GM23338 (cell line): ENCODE results near the gene CNTNAP5. TPM values are rescaled to one million over a fixed set of nuclear protein-coding genes. Genes with fewer than 3 reads are reported as not detected.

Experiments used
- ATAC-seq: fragments of 200-7000 bp; cut with Tn5 transposase; 3 replicates; pipeline ENCODE4 v1.9.1; 2020
- DNase-seq: peaks from one replicate; pipeline ENCODE4 v3.0.0-alpha.2; 2015; ENCODE audit warnings: low spot score
- H2AFZ ChIP-seq: fragments of 200-600 bp; sonication (generic); 2 replicates; pipeline ENCODE4 v1.8.0; 2016; ENCODE audit warnings: antibody characterized with exemption, mild to moderate bottlenecking, moderate library complexity
- H3F3A ChIP-seq: fragments of 200-600 bp; sonication (generic); replicated peaks from 2 replicates; pipeline ENCODE4 v1.8.0; 2017; ENCODE audit warnings: antibody characterized with exemption, mixed run types, low read depth
- H3K27ac ChIP-seq: fragments of 200-600 bp; sonication (generic); 2 replicates; pipeline ENCODE4 v1.6.1; 2016; ENCODE audit warnings: low read depth
- H3K27me3 ChIP-seq: fragments of 200-600 bp; sonication (generic); 2 replicates; pipeline ENCODE4 v1.8.0; 2016; ENCODE audit warnings: mild to moderate bottlenecking, mixed run types, moderate library complexity; ENCODE audit not compliant: insufficient read depth
- H3K36me3 ChIP-seq: fragments of 200-600 bp; sonication (generic); 2 replicates; pipeline ENCODE4 v1.8.0; 2016; ENCODE audit warnings: mild to moderate bottlenecking; ENCODE audit not compliant: insufficient read depth
- H3K4me1 ChIP-seq: fragments of 200-600 bp; sonication (generic); 2 replicates; pipeline ENCODE4 v1.8.0; 2016; ENCODE audit warnings: mild to moderate bottlenecking, moderate library complexity; ENCODE audit not compliant: insufficient read depth
- H3K4me2 ChIP-seq: fragments of 200-600 bp; sonication (generic); 2 replicates; pipeline ENCODE4 v1.7.1; 2017; ENCODE audit warnings: mixed run types
- H3K4me3 ChIP-seq: fragments of 200-600 bp; sonication (generic); 2 replicates; pipeline ENCODE4 v1.6.1; 2016; ENCODE audit warnings: mixed run types
- H3K79me2 ChIP-seq: fragments of 200-600 bp; sonication (generic); replicated peaks from 2 replicates; pipeline ENCODE4 v1.8.0; 2017; ENCODE audit warnings: mild to moderate bottlenecking; ENCODE audit not compliant: insufficient read depth
- H3K9me2 ChIP-seq: fragments of 200-600 bp; sonication (generic); 2 replicates; pipeline ENCODE4 v1.8.0; 2017; ENCODE audit not compliant: insufficient read depth
- H4K20me1 ChIP-seq: fragments of 200-600 bp; sonication (generic); replicated peaks from 2 replicates; pipeline ENCODE4 v1.8.0; 2017; ENCODE audit warnings: mild to moderate bottlenecking; ENCODE audit not compliant: insufficient read depth
- H3K27ac Mint-ChIP-seq: 2 replicates; pipeline ENCODE4 v1.8.0; 2020; ENCODE audit warnings: inconsistent platforms, mild to moderate bottlenecking, moderate library complexity, mixed read lengths
- H3K27me3 Mint-ChIP-seq: 3 replicates; pipeline ENCODE4 v1.8.0; 2022; ENCODE audit warnings: low read depth, mild to moderate bottlenecking, moderate library complexity, mixed read lengths, inconsistent platforms; ENCODE audit not compliant: insufficient read depth, poor library complexity
- H3K36me3 Mint-ChIP-seq: 3 replicates; pipeline ENCODE4 v1.8.0; 2021; ENCODE audit warnings: low read depth, mild to moderate bottlenecking, inconsistent platforms, moderate library complexity, mixed read lengths
- H3K4me1 Mint-ChIP-seq: 3 replicates; pipeline ENCODE4 v1.8.0; 2020; ENCODE audit warnings: mild to moderate bottlenecking, inconsistent platforms, mixed read lengths
- H3K4me3 Mint-ChIP-seq: 3 replicates; pipeline ENCODE4 v1.8.0; 2021; ENCODE audit warnings: moderate library complexity, mild to moderate bottlenecking, inconsistent platforms, mixed read lengths
- H3K9me3 Mint-ChIP-seq: 3 replicates; pipeline ENCODE4 v1.8.0; 2020; ENCODE audit warnings: moderate library complexity, mild to moderate bottlenecking, inconsistent platforms, mixed read lengths
- CREB1 ChIP-seq: fragments of 250-450 bp; sonication (Bioruptor Pico); IDR thresholded peaks from 2 replicates; pipeline ENCODE4 v1.5.0; 2020; ENCODE audit warnings: low read depth, mild to moderate bottlenecking, moderate library complexity
- CTCF ChIP-seq, 2 experiments: fragments of 200-600 bp in 1 of 2; sonication (generic) in 1 of 2; conservative IDR thresholded peaks; 2 replicates each; pipeline versions ENCODE4 v1.5.1 to v1.6.1; 2016 to 2017; ENCODE audit warnings: antibody characterized with exemption in 2 of 2, low read depth in 2 of 2, mild to moderate bottlenecking in 2 of 2, moderate library complexity in 1 of 2
- ETS1 ChIP-seq: IDR thresholded peaks from 2 replicates; pipeline ENCODE4 v1.6.1; 2016; ENCODE audit warnings: antibody characterized with exemption
- EZH2 ChIP-seq: fragments of 200-600 bp; sonication (generic); IDR thresholded peaks from one replicate; pipeline ENCODE4 v1.8.0; 2017; ENCODE audit warnings: antibody characterized with exemption, mild to moderate bottlenecking, low read depth; ENCODE audit not compliant: unreplicated experiment
- EZH2phosphoT487 ChIP-seq: fragments of 200-600 bp; sonication (generic); IDR thresholded peaks from one replicate; pipeline ENCODE4 v1.8.1; 2018; ENCODE audit warnings: antibody characterized with exemption; ENCODE audit not compliant: unreplicated experiment
- JUNB ChIP-seq: IDR thresholded peaks from one replicate; pipeline ENCODE4 v1.6.1; 2016; ENCODE audit warnings: antibody characterized with exemption; ENCODE audit not compliant: unreplicated experiment
- POLR2AphosphoS5 ChIP-seq: IDR thresholded peaks from 2 replicates; pipeline ENCODE4 v1.6.1; 2016; ENCODE audit warnings: antibody characterized with exemption, low read depth
- REST ChIP-seq: IDR thresholded peaks from one replicate; pipeline ENCODE4 v1.6.1; 2018; ENCODE audit warnings: antibody characterized with exemption; ENCODE audit not compliant: unreplicated experiment
- STAT1 ChIP-seq: IDR thresholded peaks from one replicate; pipeline ENCODE4 v1.6.1; 2016; ENCODE audit warnings: antibody characterized with exemption; ENCODE audit not compliant: unreplicated experiment
- ZNF114 ChIP-seq: fragments of 250-450 bp; sonication (Bioruptor Pico); IDR thresholded peaks from 2 replicates; pipeline ENCODE4 v1.5.0; 2020; ENCODE audit warnings: mild to moderate bottlenecking, moderate library complexity
- ZNF331 ChIP-seq: fragments of 250-450 bp; sonication (Bioruptor Pico); IDR thresholded peaks from 2 replicates; pipeline ENCODE4 v1.5.0; 2020; ENCODE audit warnings: low read depth, mild to moderate bottlenecking, moderate library complexity
- polyA plus RNA-seq: library from polyadenylated mRNA; unstranded; fragments of >200 nt; fragmentation: Nextera tagmentation; extraction: Ambion mirVana; gene quantifications from 2 replicates; pipeline ENCODE4 v1.2.1, GENCODE V29; 2016
- total RNA-seq: library from RNA; depleted of rRNA; stranded (reverse); fragments of >200 nt; shearing (Covaris generic); gene quantifications from 2 replicates; pipeline ENCODE4 v1.2.3, GENCODE V29; 2014

CNTNAP5 gene
- total and polyA plus RNA-seq, 2 experiments from 2014 or later: 0.49 to 0.50 TPM

GRCh38 chr2:124713969-124714368 lies 688.9 kb downstream of the CNTNAP5 start:
- H3K9me2 ChIP-seq: peaks cover 3% of the 10 kb centered on the region; the same call in 1 of the 2 replicates
- H4K20me1 ChIP-seq: no peaks in the 10 kb centered on the region
- ATAC-seq: no peak
- no peak overlapping the region for H3K4me3 ChIP-seq
- H3K79me2 ChIP-seq: no peaks in the 10 kb centered on the region
- H3K36me3 ChIP-seq: no peaks in the 10 kb centered on the region
- no peak overlapping the region for H3K27ac ChIP-seq
- H3K27ac Mint-ChIP-seq: no peak overlapping the region
- no peaks in the 10 kb centered on the region for H3K4me1 ChIP-seq
- H3K4me1 Mint-ChIP-seq: no peaks in the 10 kb centered on the region
- H2AFZ ChIP-seq: no peak overlapping the region
- no peaks in the 10 kb centered on the region for H3K9me3 Mint-ChIP-seq
- TF ChIP-seq STAT1: no peak
- 0 out of 3 replicates have a peak, but pooled peaks cover 3% of the 10 kb centered on the region for H3K36me3 Mint-ChIP-seq
- H3K4me2 ChIP-seq: no peak overlapping the region
- no peak for DNase-seq
- no peak overlapping the region for H3K4me3 Mint-ChIP-seq
- H3F3A ChIP-seq: no peaks in the 10 kb centered on the region
- H3K27me3 Mint-ChIP-seq: no peaks in the 10 kb centered on the region
- no peaks in the 10 kb centered on the region for H3K27me3 ChIP-seq

- Mint-ChIP-seq H3K9me3 (no peaks in the 10 kb centered on the region), H3K4me1 (no peaks in the 10 kb centered on the region)
- no peaks in the 10 kb centered on the region for H3K36me3 ChIP-seq
- no peak for TF ChIP-seq POLR2AphosphoS5
- TF ChIP-seq ETS1: no peak
- TF ChIP-seq CREB1 (CRISPR knock-in tag): no peak
- TF ChIP-seq ZNF114: no peak
- TF ChIP-seq EZH2phosphoT487: no peak
- no peak for TF ChIP-seq ZNF331 (CRISPR knock-in tag)
- no peak for TF ChIP-seq EZH2
- TF ChIP-seq CTCF (conservative IDR thresholded peaks at IDR 0.05; ENCODE audit: low read depth in 2 of 2): no peak
- no peak for TF ChIP-seq REST
- TF ChIP-seq STAT1: no peak
- TF ChIP-seq JUNB: no peak
These were observed 700.1 kb downstream of the CNTNAP5 start for GRCh38 chr2:124725187-124725586.

More at GRCh38 chr2:124725187-124725586, 700.1 kb downstream of the CNTNAP5 start:
- H3K36me3 Mint-ChIP-seq: no peaks in the 10 kb centered on the region
- H3K27ac Mint-ChIP-seq: no peak overlapping the region
- no peaks in the 10 kb centered on the region for H4K20me1 ChIP-seq
- no peaks in the 10 kb centered on the region for H3K27me3 ChIP-seq
- H3K4me2 ChIP-seq: no peak overlapping the region
- DNase-seq (no peak), ATAC-seq (no peak)
- no peaks in the 10 kb centered on the region for H3K79me2 ChIP-seq
- H3K9me2 ChIP-seq: no peaks in the 10 kb centered on the region; the same call in 1 of the 2 replicates
- no peaks in the 10 kb centered on the region for H3K27me3 Mint-ChIP-seq
- no peak overlapping the region for H2AFZ ChIP-seq
- H3F3A ChIP-seq: no peaks in the 10 kb centered on the region
- H3K27ac ChIP-seq: no peak overlapping the region
- H3K4me3 Mint-ChIP-seq: no peak overlapping the region
- H3K4me1 ChIP-seq: no peaks in the 10 kb centered on the region
- no peak overlapping the region for H3K4me3 ChIP-seq
